Neuronal stem cell (in vitro differentiated cells): ENCODE results near the gene CLTC.

Experiments used
- DNase-seq: peaks from one replicate; pipeline ENCODE4 v3.0.0-alpha.2; 2013; ENCODE audit warnings: low spot score
- H2AFZ ChIP-seq: one replicate; pipeline ENCODE4 v1.6.1; 2013; ENCODE audit warnings: mild to moderate bottlenecking, low read length, inconsistent platforms
- H2AK5ac ChIP-seq: 2 replicates; pipeline ENCODE4 v1.6.1; 2013; ENCODE audit warnings: low read depth, mild to moderate bottlenecking, inconsistent platforms, low read length, moderate library complexity, mixed read lengths
- H2BK120ac ChIP-seq: 2 replicates; pipeline ENCODE4 v1.6.1; 2013; ENCODE audit warnings: low read depth, mild to moderate bottlenecking, inconsistent platforms, low read length, moderate library complexity, mixed read lengths
- H2BK12ac ChIP-seq: one replicate; pipeline ENCODE4 v1.6.1; 2013; ENCODE audit warnings: low read length, inconsistent platforms
- H2BK15ac ChIP-seq: 2 replicates; pipeline ENCODE4 v1.6.1; 2013; ENCODE audit warnings: mild to moderate bottlenecking, low read length, inconsistent platforms, mixed read lengths
- H2BK5ac ChIP-seq: one replicate; pipeline ENCODE4 v1.6.1; 2013; ENCODE audit warnings: inconsistent platforms, mild to moderate bottlenecking, low read length, moderate library complexity
- H3K14ac ChIP-seq: one replicate; pipeline ENCODE4 v1.6.1; 2013; ENCODE audit warnings: low read length, inconsistent platforms
- H3K18ac ChIP-seq: 2 replicates; pipeline ENCODE4 v1.6.1; 2013; ENCODE audit warnings: low read length, inconsistent platforms
- H3K23ac ChIP-seq: 2 replicates; pipeline ENCODE4 v1.6.1; 2013; ENCODE audit warnings: low read depth, mild to moderate bottlenecking, mixed read lengths, low read length, inconsistent platforms; ENCODE audit not compliant: poor library complexity
- H3K27ac ChIP-seq: replicated peaks from 3 replicates; pipeline ENCODE4 v1.5.1; 2013; ENCODE audit warnings: low read length, inconsistent platforms
- H3K27me3 ChIP-seq, 3 experiments: 2 replicates each; pipeline ENCODE4 v1.6.1; 2013; ENCODE audit warnings: low read length in 3 of 3, mild to moderate bottlenecking in 2 of 3, inconsistent platforms in 1 of 3, low read depth in 1 of 3, mixed read lengths in 1 of 3, moderate library complexity in 1 of 3; ENCODE audit not compliant: control insufficient read depth in 3 of 3, insufficient read depth in 3 of 3
- H3K36me3 ChIP-seq, 2 donors: replicated peaks in 1 of 2; 2 replicates each; pipeline ENCODE4 v1.6.1; 2013; ENCODE audit warnings: low read length in 2 of 2; ENCODE audit not compliant: control insufficient read depth in 2 of 2, insufficient read depth in 2 of 2
- H3K4ac ChIP-seq: 2 replicates; pipeline ENCODE4 v1.6.1; 2013; ENCODE audit warnings: inconsistent platforms, mild to moderate bottlenecking, low read length, moderate library complexity
- H3K4me1 ChIP-seq, 2 donors: 1 replicate in 1 of 2; 2 replicates in 1 of 2; pipeline ENCODE4 v1.6.1; 2013; ENCODE audit warnings: low read length in 2 of 2, low read depth in 1 of 2; ENCODE audit not compliant: control insufficient read depth in 2 of 2, insufficient read depth in 1 of 2
- H3K4me2 ChIP-seq: one replicate; pipeline ENCODE4 v1.6.1; 2013; ENCODE audit warnings: mild to moderate bottlenecking, low read length, inconsistent platforms; ENCODE audit not compliant: insufficient read depth, poor library complexity, severe bottlenecking
- H3K4me3 ChIP-seq, 2 donors: 2 replicates each; pipeline ENCODE4 v1.5.1; 2013; ENCODE audit warnings: low read length in 2 of 2, mild to moderate bottlenecking in 2 of 2, inconsistent platforms in 1 of 2, moderate library complexity in 1 of 2
- H3K79me1 ChIP-seq: one replicate; pipeline ENCODE4 v1.6.1; 2013; ENCODE audit warnings: low read depth, mild to moderate bottlenecking, inconsistent platforms, low read length, moderate library complexity
- H3K9ac ChIP-seq: one replicate; pipeline ENCODE4 v1.6.1; 2013; ENCODE audit warnings: mild to moderate bottlenecking, low read depth, low read length, inconsistent platforms; ENCODE audit not compliant: poor library complexity
- H3K9me3 ChIP-seq, 2 donors: replicated peaks in 1 of 2; 2 replicates each; pipeline versions ENCODE3 to v1.6.1; 2013; ENCODE audit warnings: low read length in 2 of 2, mild to moderate bottlenecking in 2 of 2, inconsistent platforms in 1 of 2, low read depth in 1 of 2, mixed read lengths in 1 of 2, moderate library complexity in 1 of 2; ENCODE audit not compliant: control insufficient read depth in 2 of 2, insufficient read depth in 1 of 2
- H4K8ac ChIP-seq: one replicate; pipeline ENCODE4 v1.6.1; 2013; ENCODE audit warnings: low read depth, mild to moderate bottlenecking, inconsistent platforms, low read length, moderate library complexity
- H4K91ac ChIP-seq: one replicate; pipeline ENCODE4 v1.6.1; 2013; ENCODE audit warnings: low read length, low read depth, mild to moderate bottlenecking, inconsistent platforms; ENCODE audit not compliant: poor library complexity
- WGBS, 2 donors: extraction: QIAGEN DNeasy Blood & Tissue Kit; methylation state at CpG; one replicate each; pipeline ENCODE4 v1.1.7; 2013; ENCODE audit warnings: missing lambda C conversion rate in 2 of 2, mixed read lengths in 1 of 2; ENCODE audit not compliant: insufficient read length in 2 of 2, insufficient replicate concordance in 1 of 2; ENCODE audit errors: extremely low coverage in 2 of 2; 5-methylcytosine and 5-hydroxymethylcytosine counted together

The CLTC gene

GRCh38 chr17:59668816-59669215 is 49.1 kb downstream of the CLTC start:
- no peak overlapping the region for H4K8ac ChIP-seq
- no peak for DNase-seq
- H2BK15ac ChIP-seq, result no peak overlapping the region
- H2AFZ ChIP-seq, result no peak overlapping the region
- no peaks in the 10 kb centered on the region for H3K27me3 ChIP-seq
- no peak overlapping the region for H3K27ac ChIP-seq
- H3K4me2 ChIP-seq, result no peak overlapping the region
- peaks cover 11 to 100% of the 10 kb centered on the region in 2 donors for H3K36me3 ChIP-seq
- no peaks in the 10 kb centered on the region for H3K4me1 ChIP-seq
- WGBS, 2 donors, result no CpG with 5 or more reads among the region's 3 CpGs
- no peak overlapping the region for H2BK5ac ChIP-seq
- no peak overlapping the region for H3K14ac ChIP-seq
- H3K4me3 ChIP-seq, result no peak overlapping the region
- no peak overlapping the region for H3K9ac ChIP-seq
- H3K79me1 ChIP-seq, result peaks cover 2% of the 10 kb centered on the region
- H2AK5ac ChIP-seq, result no peak overlapping the region
- H3K23ac ChIP-seq, result no peak overlapping the region
- no peaks in the 10 kb centered on the region for H3K9me3 ChIP-seq
- H4K91ac ChIP-seq, result no peak overlapping the region
- H2BK120ac ChIP-seq, result no peak overlapping the region
- H3K4ac ChIP-seq, result no peak overlapping the region
- H3K18ac ChIP-seq, result no peak overlapping the region
- no peak overlapping the region for H2BK12ac ChIP-seq

GRCh38 chr17:59669411-59669810 is 49.7 kb downstream of the CLTC start:
- H2BK5ac ChIP-seq, result no peak overlapping the region
- no peak overlapping the region for H2BK12ac ChIP-seq
- H3K36me3 ChIP-seq, result peaks cover 11 to 100% of the 10 kb centered on the region in 2 donors
- H3K27me3 ChIP-seq, result no peaks in the 10 kb centered on the region
- H4K91ac ChIP-seq, result no peak overlapping the region
- no peak for DNase-seq
- no peaks in the 10 kb centered on the region for H3K4me1 ChIP-seq
- H3K4me2 ChIP-seq, result no peak overlapping the region
- no peaks in the 10 kb centered on the region for H3K79me1 ChIP-seq
- H3K4ac ChIP-seq, result no peak overlapping the region
- H2BK120ac ChIP-seq, result no peak overlapping the region
- H3K4me3 ChIP-seq, result no peak overlapping the region
- H3K18ac ChIP-seq, result no peak overlapping the region
- H2AFZ ChIP-seq, result no peak overlapping the region
- H3K23ac ChIP-seq, result no peak overlapping the region
- no peak overlapping the region for H4K8ac ChIP-seq
- no peak overlapping the region for H3K9ac ChIP-seq
- WGBS, 2 donors, result no CpG with 5 or more reads among the region's 1 CpG
- H3K14ac ChIP-seq, result no peak overlapping the region
- H2AK5ac ChIP-seq, result no peak overlapping the region
- H3K9me3 ChIP-seq, result no peaks in the 10 kb centered on the region
- H2BK15ac ChIP-seq, result no peak overlapping the region
- H3K27ac ChIP-seq, result no peak overlapping the region

- no peak overlapping the region for H3K23ac ChIP-seq
These were observed 50.2 kb downstream of the CLTC start for GRCh38 chr17:59669944-59670343.

GRCh38 chr17:59671386-59671785 is 51.7 kb downstream of the CLTC start:
- DNase-seq, result no peak
- no peaks in the 10 kb centered on the region for H3K9me3 ChIP-seq
- H3K14ac ChIP-seq, result no peak overlapping the region
- H3K18ac ChIP-seq, result no peak overlapping the region
- H3K27ac ChIP-seq, result no peak overlapping the region
- H4K8ac ChIP-seq, result no peak overlapping the region
- H3K27me3 ChIP-seq, result no peaks in the 10 kb centered on the region
- H3K23ac ChIP-seq, result no peak overlapping the region
- WGBS, 2 donors, result no CpG with 5 or more reads among the region's 1 CpG
- H3K4me2 ChIP-seq, result no peak overlapping the region
- peaks cover 8 to 100% of the 10 kb centered on the region in 2 donors for H3K36me3 ChIP-seq
- H3K4ac ChIP-seq, result no peak overlapping the region
- H3K79me1 ChIP-seq, result no peaks in the 10 kb centered on the region
- H2AK5ac ChIP-seq, result no peak overlapping the region
- H2BK15ac ChIP-seq, result no peak overlapping the region
- H3K4me1 ChIP-seq, result no peaks in the 10 kb centered on the region
- no peak overlapping the region for H2BK12ac ChIP-seq
- no peak overlapping the region for H3K4me3 ChIP-seq
- no peak overlapping the region for H2AFZ ChIP-seq
- H4K91ac ChIP-seq, result no peak overlapping the region
- H2BK120ac ChIP-seq, result no peak overlapping the region
- H2BK5ac ChIP-seq, result no peak overlapping the region
- no peak overlapping the region for H3K9ac ChIP-seq

More at GRCh38 chr17:59669944-59670343, 50.2 kb downstream of the CLTC start:
- Histone ChIP-seq H2BK5ac (no peak overlapping the region), H3K27ac (no peak overlapping the region), H3K9me3 (no peaks in the 10 kb centered on the region), H3K18ac (no peak overlapping the region), H2AFZ (no peak overlapping the region), H4K8ac (no peak overlapping the region), H3K4me3 (no peak overlapping the region), H2BK12ac (no peak overlapping the region), H2BK120ac (no peak overlapping the region), H3K4me2 (no peak overlapping the region), H3K4me1 (no peaks in the 10 kb centered on the region), H3K9ac (no peak overlapping the region), H3K4ac (no peak overlapping the region), H3K36me3 (peaks cover 8 to 100% of the 10 kb centered on the region in 2 donors), H3K14ac (no peak overlapping the region), H3K79me1 (no peaks in the 10 kb centered on the region), H3K27me3 (no peaks in the 10 kb centered on the region), H2BK15ac (no peak overlapping the region), H4K91ac (no peak overlapping the region), H2AK5ac (no peak overlapping the region)
- no peak for DNase-seq
- WGBS, 2 donors, result no CpG with 5 or more reads among the region's 1 CpG
